Measurements from ENCODE around the gene DCDC1. TPM values are rescaled to one million over a fixed set of nuclear protein-coding genes. Genes with fewer than 3 reads are reported as not detected.

DCDC1 gene
- total RNA-seq, 6 experiments from 2014 or later, result not detected

DNA sequence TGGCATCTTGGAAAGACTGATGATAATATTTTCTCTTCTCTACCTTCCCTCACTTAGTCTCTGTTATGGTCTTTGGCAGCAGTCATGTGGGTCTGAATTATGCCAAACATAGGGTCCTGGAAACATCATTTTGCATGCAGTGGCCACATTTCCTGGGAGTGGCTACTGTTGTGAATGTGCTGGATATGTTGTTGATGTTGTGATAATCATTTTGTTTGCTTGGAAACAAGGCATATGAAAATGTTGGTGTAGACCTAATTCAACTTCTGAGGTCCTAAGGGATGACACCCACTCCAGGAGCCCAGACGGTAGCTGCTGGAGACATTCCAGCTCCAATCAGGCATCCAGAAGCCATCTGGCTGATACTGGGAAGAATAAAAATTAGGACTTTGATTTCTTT, 109.7 kb downstream of the DCDC1 start:
- Mint-ChIP-seq H3K4me1 (ENCODE audit: low read depth) (no peaks in the 10 kb centered on the region), H3K27me3 (ENCODE audit: insufficient read depth) (no peaks in the 10 kb centered on the region), H3K27ac (no peak overlapping the region), H3K36me3 (ENCODE audit: low read depth) (no peaks in the 10 kb centered on the region), H3K4me3 (no peak overlapping the region), H3K9me3 (no peaks in the 10 kb centered on the region)
- DNase-seq, result no peak
- TF ChIP-seq, protein P1, sequence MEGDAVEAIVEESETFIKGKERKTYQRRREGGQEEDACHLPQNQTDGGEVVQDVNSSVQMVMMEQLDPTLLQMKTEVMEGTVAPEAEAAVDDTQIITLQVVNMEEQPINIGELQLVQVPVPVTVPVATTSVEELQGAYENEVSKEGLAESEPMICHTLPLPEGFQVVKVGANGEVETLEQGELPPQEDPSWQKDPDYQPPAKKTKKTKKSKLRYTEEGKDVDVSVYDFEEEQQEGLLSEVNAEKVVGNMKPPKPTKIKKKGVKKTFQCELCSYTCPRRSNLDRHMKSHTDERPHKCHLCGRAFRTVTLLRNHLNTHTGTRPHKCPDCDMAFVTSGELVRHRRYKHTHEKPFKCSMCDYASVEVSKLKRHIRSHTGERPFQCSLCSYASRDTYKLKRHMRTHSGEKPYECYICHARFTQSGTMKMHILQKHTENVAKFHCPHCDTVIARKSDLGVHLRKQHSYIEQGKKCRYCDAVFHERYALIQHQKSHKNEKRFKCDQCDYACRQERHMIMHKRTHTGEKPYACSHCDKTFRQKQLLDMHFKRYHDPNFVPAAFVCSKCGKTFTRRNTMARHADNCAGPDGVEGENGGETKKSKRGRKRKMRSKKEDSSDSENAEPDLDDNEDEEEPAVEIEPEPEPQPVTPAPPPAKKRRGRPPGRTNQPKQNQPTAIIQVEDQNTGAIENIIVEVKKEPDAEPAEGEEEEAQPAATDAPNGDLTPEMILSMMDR (IDR thresholded peaks at IDR 0.05), result no peak

DNA sequence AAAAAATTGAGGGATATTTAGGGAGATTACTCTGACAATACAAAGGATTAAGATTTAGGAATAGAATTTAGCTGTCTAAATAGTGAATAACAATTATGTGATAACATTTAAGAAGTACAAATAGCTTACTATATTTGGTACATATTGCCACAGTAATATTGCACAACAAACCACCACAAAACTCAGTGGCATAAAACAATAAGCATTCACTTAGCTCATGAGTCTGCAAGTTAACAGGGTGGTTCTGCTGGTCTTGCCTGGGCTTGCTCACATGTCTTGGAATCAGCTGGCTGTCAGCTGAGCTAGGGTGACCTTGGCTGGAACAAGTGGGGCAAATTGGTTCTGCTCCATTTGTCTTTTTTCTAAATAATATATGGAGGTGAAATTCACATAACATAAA, 115.1 kb downstream of the DCDC1 start:
- Mint-ChIP-seq H3K36me3 (ENCODE audit: low read depth) (no peaks in the 10 kb centered on the region), H3K4me1 (ENCODE audit: low read depth) (no peaks in the 10 kb centered on the region), H3K9me3 (no peaks in the 10 kb centered on the region), H3K27me3 (ENCODE audit: insufficient read depth) (no peaks in the 10 kb centered on the region), H3K4me3 (no peak overlapping the region), H3K27ac (no peak overlapping the region)
- TF ChIP-seq, protein P1 (IDR thresholded peaks at IDR 0.05), result no peak
- no peak for DNase-seq

DNA sequence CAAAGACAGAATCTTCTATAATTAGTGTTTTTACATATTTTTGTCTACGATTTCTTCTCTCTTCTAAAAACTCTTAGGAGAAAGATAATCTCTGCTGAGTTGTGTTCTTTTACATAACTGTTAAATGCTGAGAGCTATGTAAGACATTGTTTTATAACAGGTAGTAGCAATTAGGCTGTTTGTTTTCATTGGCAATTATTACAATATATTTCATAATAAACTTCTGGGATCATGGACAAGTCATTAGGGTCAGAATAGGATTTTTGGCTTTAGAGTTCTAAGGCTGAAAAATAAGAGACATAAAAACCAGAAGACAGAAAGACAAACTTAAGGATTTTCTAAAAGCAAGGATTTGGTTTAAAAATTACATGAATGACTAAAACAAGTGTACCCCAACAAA, 120.8 kb downstream of the DCDC1 start:
- H3K4me3 Mint-ChIP-seq, result no peak overlapping the region
- no peaks in the 10 kb centered on the region for H3K36me3 Mint-ChIP-seq (ENCODE audit: low read depth)
- no peak for DNase-seq
- H3K4me1 Mint-ChIP-seq (ENCODE audit: low read depth), result no peaks in the 10 kb centered on the region
- no peaks in the 10 kb centered on the region for H3K9me3 Mint-ChIP-seq
- H3K27ac Mint-ChIP-seq, result no peak overlapping the region
- TF ChIP-seq, protein P1 (IDR thresholded peaks at IDR 0.05), result no peak
- no peaks in the 10 kb centered on the region for H3K27me3 Mint-ChIP-seq (ENCODE audit: insufficient read depth)

DNA sequence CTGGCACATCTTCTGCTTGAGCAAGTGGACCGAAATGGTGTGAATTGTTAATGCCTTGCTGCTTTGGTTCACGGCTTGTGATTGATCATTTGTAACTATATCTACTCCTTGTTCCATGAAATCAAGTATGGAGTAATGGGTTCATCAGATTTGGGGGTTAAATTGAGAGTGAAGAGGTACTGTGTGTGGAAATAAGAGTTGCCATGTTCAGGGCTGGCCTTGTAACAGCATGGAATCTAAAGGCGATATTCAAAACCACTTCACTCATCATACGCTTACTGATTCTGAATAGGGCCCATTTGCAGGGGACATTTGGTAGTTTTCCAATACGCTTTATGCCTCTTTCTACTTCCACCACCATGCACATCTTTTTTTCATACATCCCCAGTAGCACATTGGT, 122.2 kb downstream of the DCDC1 start:
- no peak for DNase-seq
- Mint-ChIP-seq H3K27me3 (ENCODE audit: insufficient read depth) (no peaks in the 10 kb centered on the region), H3K27ac (no peak overlapping the region), H3K4me1 (ENCODE audit: low read depth) (no peaks in the 10 kb centered on the region), H3K36me3 (ENCODE audit: low read depth) (no peaks in the 10 kb centered on the region), H3K4me3 (no peak overlapping the region), H3K9me3 (no peaks in the 10 kb centered on the region)
- TF ChIP-seq, protein P1 (IDR thresholded peaks at IDR 0.05), result no peak

DNA sequence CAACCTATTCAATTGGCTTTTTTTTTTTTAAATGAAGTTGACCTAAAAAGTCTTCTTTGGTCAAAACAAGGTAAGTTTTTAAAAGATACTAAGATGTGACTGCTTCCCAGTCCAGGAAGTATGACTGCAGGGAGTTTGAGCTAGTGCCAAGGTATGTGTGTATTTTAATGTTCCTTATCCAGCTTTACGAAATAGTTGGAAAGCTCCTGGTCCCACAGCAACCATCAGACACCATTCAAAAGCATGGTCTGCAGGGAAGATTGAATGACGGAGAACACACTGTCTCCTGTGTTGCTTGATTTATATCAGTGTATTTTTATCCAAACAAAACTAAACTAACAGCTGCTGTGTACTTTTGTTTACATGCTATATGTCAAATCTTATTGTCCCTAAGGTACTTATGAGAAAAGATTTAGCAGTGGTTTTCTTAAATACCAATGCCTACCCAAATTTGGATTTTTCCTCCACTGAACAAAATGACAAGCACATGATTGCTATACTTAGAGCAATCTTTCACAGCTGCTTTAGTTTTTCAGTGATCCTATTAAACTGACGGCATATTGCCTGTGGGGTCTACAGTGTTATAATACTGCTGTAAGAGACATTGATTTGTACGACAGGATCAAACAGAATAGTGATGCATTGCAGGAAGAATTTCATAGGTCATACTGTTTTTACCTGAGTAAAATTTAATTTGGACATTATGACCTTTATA, 122.9 kb downstream of the DCDC1 start:
- H3K27me3 Mint-ChIP-seq (ENCODE audit: insufficient read depth), result no peaks in the 10 kb centered on the region
- no peaks in the 10 kb centered on the region for H3K4me1 Mint-ChIP-seq (ENCODE audit: low read depth)
- DNase-seq, result no peak
- H3K4me3 Mint-ChIP-seq, result no peak overlapping the region
- TF ChIP-seq, protein P1 (IDR thresholded peaks at IDR 0.05), result no peak
- H3K27ac Mint-ChIP-seq, result no peak overlapping the region
- H3K9me3 Mint-ChIP-seq, result no peaks in the 10 kb centered on the region
- no peaks in the 10 kb centered on the region for H3K36me3 Mint-ChIP-seq (ENCODE audit: low read depth)
